PC-9 (cell line): Measurements from ENCODE around the gene SGPP1. TPM values are rescaled to one million over a fixed set of nuclear protein-coding genes. Genes with fewer than 3 reads are reported as not detected.

Experiments used
- BruUV-seq: library from RNA; stranded (reverse); fragments of 400-500 nt; replicated peaks from 2 replicates; lab custom pipeline; 2021; lab: Mats Ljungman, UMichigan
- CTCF ChIA-PET: fragments of 300-600 bp; sonication (Branson Sonifier 250); formaldehyde crosslinking; loops from one replicate; lab custom pipeline; 2022; ENCODE audit warnings: antibody characterized with exemption; lab: Charles Lee
- POLR2A ChIA-PET: fragments of 300-600 bp; sonication (Branson Sonifier 250); formaldehyde crosslinking; loops from one replicate; lab custom pipeline; 2022; ENCODE audit warnings: antibody characterized with exemption; ENCODE audit not compliant: unreplicated experiment; lab: Charles Lee
- DNase-seq, 2 experiments: peaks; one replicate each; pipeline versions ENCODE4 v3.0.0 to v3.0.0-alpha.2; 2015 to 2022; ENCODE audit warnings: mixed read lengths in 1 of 2
- H2AFZ ChIP-seq: fragments of 200-600 bp; sonication (generic); 2 replicates; pipeline ENCODE4 v1.8.1; 2017; ENCODE audit warnings: antibody characterized with exemption
- H3F3A ChIP-seq: fragments of 200-600 bp; sonication (generic); 2 replicates; pipeline ENCODE4 v1.8.1; 2017; ENCODE audit warnings: antibody characterized with exemption, mild to moderate bottlenecking, low read depth; ENCODE audit not compliant: insufficient read depth
- H3K27ac ChIP-seq: fragments of 200-600 bp; sonication (generic); 2 replicates; pipeline ENCODE4 v1.6.1; 2016; ENCODE audit warnings: mixed run types
- H3K27me3 ChIP-seq: fragments of 200-600 bp; sonication (generic); 2 replicates; pipeline ENCODE4 v1.6.1; 2016; ENCODE audit warnings: low read depth, mixed run types; ENCODE audit not compliant: insufficient read depth
- H3K36me3 ChIP-seq: fragments of 200-600 bp; sonication (generic); 2 replicates; pipeline ENCODE4 v1.6.1; 2016; ENCODE audit warnings: low read depth, mixed run types
- H3K4me1 ChIP-seq: fragments of 200-600 bp; sonication (generic); replicated peaks from 2 replicates; pipeline ENCODE4 v1.6.1; 2016; ENCODE audit warnings: mixed run types; ENCODE audit not compliant: insufficient read depth
- H3K4me2 ChIP-seq: fragments of 200-600 bp; sonication (generic); 2 replicates; pipeline ENCODE4 v1.6.1; 2017; ENCODE audit warnings: mixed run types
- H3K4me3 ChIP-seq: fragments of 200-600 bp; sonication (generic); 2 replicates; pipeline ENCODE4 v1.6.1; 2016; ENCODE audit warnings: mixed run types
- H3K79me2 ChIP-seq: fragments of 200-600 bp; sonication (generic); 2 replicates; pipeline ENCODE4 v1.6.1; 2017; ENCODE audit warnings: low read depth, mixed run types
- H3K9me2 ChIP-seq: fragments of 200-600 bp; sonication (generic); 2 replicates; pipeline ENCODE4 v1.8.1; 2017; ENCODE audit warnings: mild to moderate bottlenecking; ENCODE audit not compliant: insufficient read depth
- H3K9me3 ChIP-seq: fragments of 200-600 bp; sonication (generic); 2 replicates; pipeline ENCODE4 v1.8.1; 2016; ENCODE audit warnings: low read depth; ENCODE audit not compliant: insufficient read depth
- H4K20me1 ChIP-seq: fragments of 200-600 bp; sonication (generic); 2 replicates; pipeline ENCODE4 v1.8.1; 2017; ENCODE audit not compliant: insufficient read depth
- CTCF ChIP-seq: fragments of 200-600 bp; sonication (generic); conservative IDR thresholded peaks from 2 replicates; pipeline ENCODE4 v1.6.1; 2017; ENCODE audit warnings: mixed run types, antibody characterized with exemption, mild to moderate bottlenecking, moderate library complexity
- EZH2 ChIP-seq: fragments of 200-600 bp; sonication (generic); IDR thresholded peaks from 2 replicates; pipeline ENCODE4 v1.8.0; 2017; ENCODE audit warnings: antibody characterized with exemption, low read depth
- intact Hi-C: fragments of 100-400 bp; cut with micrococcal nuclease; formaldehyde crosslinking; loops from one replicate; pipeline ENCODE4 v1.10.0; 2022; ENCODE audit not compliant: unreplicated experiment
- total RNA-seq: library from RNA; stranded (reverse); gene quantifications from 2 replicates; pipeline ENCODE4 v1.2.3, GENCODE V29; 2021

The SGPP1 gene
- total RNA-seq, 1 experiment from 2014 or later, result 26.7 TPM

- Histone ChIP-seq H3K4me1 (peaks cover 9% of the 10 kb centered on the region), H3K36me3 (no peaks in the 10 kb centered on the region), H3K27ac (no peak overlapping the region), H3K4me3 (no peak overlapping the region), H2AFZ (no peak overlapping the region), H3F3A (0 out of 2 replicates have a peak, but pooled peaks cover 4% of the 10 kb centered on the region), H3K79me2 (peaks cover 16% of the 10 kb centered on the region), H3K4me2 (no peak overlapping the region), H4K20me1 (no peaks in the 10 kb centered on the region), H3K9me2 (no peaks in the 10 kb centered on the region), H3K9me3 (no peaks in the 10 kb centered on the region), H3K27me3 (no peaks in the 10 kb centered on the region)
- intact Hi-C loops, result loop anchor here (10.0 kb wide), 1 partner anchor 207 kb away; the partner anchor contains the start of gene SYNE2
- TF ChIP-seq EZH2, result no peak
- no peak for TF ChIP-seq CTCF
- no TSS peak for BruUV-seq
- POLR2A ChIA-PET, result no interaction called here
- CTCF ChIA-PET, result interaction anchor here (0.9 kb wide), 1 partner anchor 122 kb away, joined by 4 read pairs; no protein-coding TSS in a partner anchor
- DNase-seq, result no peak
Measured at GRCh38 chr14:63647696-63648410, 80.0 kb downstream of the SGPP1 start.

- intact Hi-C loops, result loop anchor here (10.0 kb wide), 1 partner anchor 210 kb away; the partner anchor contains the start of gene SYNE2
- Histone ChIP-seq H3K4me2 (no peak overlapping the region), H3K4me1 (peaks cover 21% of the 10 kb centered on the region), H3K36me3 (no peaks in the 10 kb centered on the region), H2AFZ (no peak overlapping the region), H3F3A (peaks cover 15% of the 10 kb centered on the region; the same call in 1 of the 2 replicates), H4K20me1 (no peaks in the 10 kb centered on the region), H3K4me3 (no peak overlapping the region), H3K79me2 (peaks cover 30% of the 10 kb centered on the region), H3K27ac (no peak overlapping the region), H3K9me2 (no peaks in the 10 kb centered on the region), H3K27me3 (no peaks in the 10 kb centered on the region), H3K9me3 (no peaks in the 10 kb centered on the region)
- POLR2A ChIA-PET, result no interaction called here
- CTCF ChIA-PET, result interaction anchor here (1.1 kb wide), 1 partner anchor 34 kb away, joined by 3 read pairs; no protein-coding TSS in a partner anchor
- BruUV-seq, result no TSS peak
- DNase-seq, result peak in 1 of 2 experiments; percentile 53
- TF ChIP-seq CTCF (no peak), EZH2 (no peak)
Measured at GRCh38 chr14:63644741-63645140, 83.1 kb downstream of the SGPP1 start.

GRCh38 chr14:63642656-63643382, 85.0 kb downstream of the SGPP1 start:
- peaks cover 31% of the 10 kb centered on the region for H3K4me1 ChIP-seq
- H3K27me3 ChIP-seq, result no peaks in the 10 kb centered on the region
- intact Hi-C loops, result loop anchor here (1.0 to 10.0 kb wide), 3 partner anchors 21 to 212 kb away; partner anchors contain the start of gene SYNE2
- peak overlapping the region; percentile 83 for H2AFZ ChIP-seq
- TF ChIP-seq EZH2 (no peak), CTCF (no peak)
- POLR2A ChIA-PET, result interaction anchor here (0.6 to 1.5 kb wide), 6 partner anchors 21 to 1752 kb away, joined by 3 to 16 read pairs (median 8); no protein-coding TSS in a partner anchor
- H3K27ac ChIP-seq, result peak overlapping the region; percentile 90
- CTCF ChIA-PET, result interaction anchor here (1.4 kb wide), 1 partner anchor 127 kb away, joined by 6 read pairs; no protein-coding TSS in a partner anchor
- no TSS peak for BruUV-seq
- DNase-seq, result no peak
- H3K36me3 ChIP-seq, result no peaks in the 10 kb centered on the region; the same call in 1 of the 2 replicates
- peaks cover 50% of the 10 kb centered on the region for H3K79me2 ChIP-seq
- H3K9me2 ChIP-seq, result no peaks in the 10 kb centered on the region
- no peaks in the 10 kb centered on the region for H4K20me1 ChIP-seq
- H3K4me2 ChIP-seq, result peak overlapping the region; percentile 93
- H3F3A ChIP-seq, result peaks cover 15% of the 10 kb centered on the region; the same call in 1 of the 2 replicates
- H3K4me3 ChIP-seq, result peak overlapping the region; percentile 68
- H3K9me3 ChIP-seq, result no peaks in the 10 kb centered on the region
